Measurements from ENCODE around the gene FLCN.
"Not testable (repeated sequence)": the region's sequence is repeated elsewhere in the genome, so short reads cannot be mapped to it uniquely, and the experiment has no call there.

The FLCN gene

GRCh38 chr17:17196776-17197175 lies 40.2 kb downstream of the FLCN start:
- Histone ChIP-seq H3K27me3 (ENCODE audit: insufficient read depth, poor library complexity, severe bottlenecking) (no peaks in the 10 kb centered on the region), H3K4me3 (replicated peaks; ENCODE audit: insufficient read depth, low read length) (no peak overlapping the region), H3K27ac (replicated peaks) (no peak overlapping the region)
- TF ChIP-seq, protein P1, sequence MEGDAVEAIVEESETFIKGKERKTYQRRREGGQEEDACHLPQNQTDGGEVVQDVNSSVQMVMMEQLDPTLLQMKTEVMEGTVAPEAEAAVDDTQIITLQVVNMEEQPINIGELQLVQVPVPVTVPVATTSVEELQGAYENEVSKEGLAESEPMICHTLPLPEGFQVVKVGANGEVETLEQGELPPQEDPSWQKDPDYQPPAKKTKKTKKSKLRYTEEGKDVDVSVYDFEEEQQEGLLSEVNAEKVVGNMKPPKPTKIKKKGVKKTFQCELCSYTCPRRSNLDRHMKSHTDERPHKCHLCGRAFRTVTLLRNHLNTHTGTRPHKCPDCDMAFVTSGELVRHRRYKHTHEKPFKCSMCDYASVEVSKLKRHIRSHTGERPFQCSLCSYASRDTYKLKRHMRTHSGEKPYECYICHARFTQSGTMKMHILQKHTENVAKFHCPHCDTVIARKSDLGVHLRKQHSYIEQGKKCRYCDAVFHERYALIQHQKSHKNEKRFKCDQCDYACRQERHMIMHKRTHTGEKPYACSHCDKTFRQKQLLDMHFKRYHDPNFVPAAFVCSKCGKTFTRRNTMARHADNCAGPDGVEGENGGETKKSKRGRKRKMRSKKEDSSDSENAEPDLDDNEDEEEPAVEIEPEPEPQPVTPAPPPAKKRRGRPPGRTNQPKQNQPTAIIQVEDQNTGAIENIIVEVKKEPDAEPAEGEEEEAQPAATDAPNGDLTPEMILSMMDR (IDR thresholded peaks at IDR 0.05; ENCODE audit: insufficient read depth, low read length) = no peak
- no peak for TF ChIP-seq SPI1 (IDR thresholded peaks at IDR 0.05; ENCODE audit: borderline replicate concordance, low read depth)
- no peak for DNase-seq (ENCODE audit: low read depth in 1 of 2, low spot score in 1 of 2)

DNA sequence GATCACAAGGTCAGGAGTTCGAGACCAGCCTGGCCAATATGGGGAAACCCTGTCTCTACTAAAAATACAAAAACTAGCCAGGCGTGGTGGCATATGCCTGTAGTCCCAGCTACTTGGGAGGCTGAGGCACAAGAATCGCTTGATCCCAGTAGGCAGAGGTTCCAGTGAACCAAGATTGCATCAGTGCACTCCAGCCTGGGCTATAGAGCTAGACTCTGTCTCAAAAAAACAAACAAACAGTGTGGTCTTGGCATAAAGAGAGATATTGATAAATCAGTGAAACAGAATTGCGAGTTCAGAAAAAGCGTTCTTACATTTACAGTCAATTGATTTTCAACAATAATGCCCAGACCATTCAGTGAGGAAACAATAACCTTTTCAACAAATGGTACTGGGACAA lies 41.5 kb downstream of the FLCN start:
- H3K27ac ChIP-seq (replicated peaks); H3K4me3 ChIP-seq (replicated peaks; ENCODE audit: insufficient read depth, low read length); H3K27me3 ChIP-seq (ENCODE audit: insufficient read depth, poor library complexity, severe bottlenecking); DNase-seq (ENCODE audit: low read depth in 1 of 2, low spot score in 1 of 2): not testable (repeated sequence)

- no peak for DNase-seq (ENCODE audit: low read depth in 1 of 2, low spot score in 1 of 2)
- Histone ChIP-seq H3K4me3 (replicated peaks; ENCODE audit: insufficient read depth, low read length) (no peak overlapping the region), H3K27ac (replicated peaks) (no peak overlapping the region), H3K27me3 (ENCODE audit: insufficient read depth, poor library complexity, severe bottlenecking) (no peaks in the 10 kb centered on the region)
- no peak for TF ChIP-seq REST (IDR thresholded peaks at IDR 0.05; ENCODE audit: insufficient replicate concordance, low read depth)
These were observed 45.0 kb downstream of the FLCN start for GRCh38 chr17:17191961-17192381.

- DNase-seq (ENCODE audit: low read depth in 1 of 2, low spot score in 1 of 2) = no peak
- no peak for TF ChIP-seq REST (IDR thresholded peaks at IDR 0.05; ENCODE audit: insufficient replicate concordance, low read depth)
- TF ChIP-seq, protein P1 (IDR thresholded peaks at IDR 0.05; ENCODE audit: insufficient read depth, low read length) = no peak
- H3K27ac ChIP-seq (replicated peaks) = no peak overlapping the region
- no peak overlapping the region for H3K4me3 ChIP-seq (replicated peaks; ENCODE audit: insufficient read depth, low read length)
- no peaks in the 10 kb centered on the region for H3K27me3 ChIP-seq (ENCODE audit: insufficient read depth, poor library complexity, severe bottlenecking)
These were observed 45.6 kb downstream of the FLCN start for GRCh38 chr17:17191346-17191792.

- no peak for DNase-seq (ENCODE audit: low read depth in 1 of 2, low spot score in 1 of 2)
- TF ChIP-seq GABPA (IDR thresholded peaks at IDR 0.05; ENCODE audit: low read depth) (no peak), SPI1 (IDR thresholded peaks at IDR 0.05; ENCODE audit: borderline replicate concordance, low read depth) (no peak), POLR2AphosphoS5 (IDR thresholded peaks at IDR 0.05; ENCODE audit: low read depth) (no peak), REST (IDR thresholded peaks at IDR 0.05; ENCODE audit: insufficient replicate concordance, low read depth) (no peak)
- TF ChIP-seq, protein P1 (IDR thresholded peaks at IDR 0.05; ENCODE audit: insufficient read depth, low read length) = no peak
- Histone ChIP-seq H3K27ac (replicated peaks) (no peak overlapping the region), H3K4me3 (replicated peaks; ENCODE audit: insufficient read depth, low read length) (no peak overlapping the region), H3K27me3 (ENCODE audit: insufficient read depth, poor library complexity, severe bottlenecking) (no peaks in the 10 kb centered on the region)
These were observed 46.8 kb downstream of the FLCN start for GRCh38 chr17:17190188-17190587.
